Stimulated activated CD8-positive, alpha-beta memory T cell treated with anti-CD3 and anti-CD28 coated beads, Interleukin-15, amount 100 ng/mL, for 4 hours (primary cell): Measurements from ENCODE around the gene SNRNP70.

Experiments used
- DNase-seq, 2 donors: peaks; one replicate each; pipeline ENCODE4 v3.0.0-alpha.2; 2020; ENCODE audit warnings: low read depth in 2 of 2

The SNRNP70 gene

DNA sequence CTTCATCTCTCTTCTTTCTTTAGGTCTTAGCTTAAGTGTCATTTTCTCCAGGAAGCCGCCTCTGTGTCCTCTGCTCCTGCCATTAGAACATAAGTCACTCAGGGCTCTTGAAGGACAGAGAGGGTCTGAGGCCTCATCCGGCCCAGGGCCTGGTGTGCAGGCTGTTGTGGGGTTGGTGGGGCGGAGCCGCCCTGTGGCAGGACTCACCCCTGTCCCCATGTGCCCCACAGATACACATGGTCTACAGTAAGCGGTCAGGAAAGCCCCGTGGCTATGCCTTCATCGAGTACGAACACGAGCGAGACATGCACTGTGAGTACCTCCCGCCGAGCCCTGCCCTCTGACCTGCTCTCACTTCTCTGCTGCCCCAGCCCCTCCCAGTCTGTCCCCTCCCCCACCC, 15.9 kb downstream of the SNRNP70 start:
- no peak for DNase-seq

DNA sequence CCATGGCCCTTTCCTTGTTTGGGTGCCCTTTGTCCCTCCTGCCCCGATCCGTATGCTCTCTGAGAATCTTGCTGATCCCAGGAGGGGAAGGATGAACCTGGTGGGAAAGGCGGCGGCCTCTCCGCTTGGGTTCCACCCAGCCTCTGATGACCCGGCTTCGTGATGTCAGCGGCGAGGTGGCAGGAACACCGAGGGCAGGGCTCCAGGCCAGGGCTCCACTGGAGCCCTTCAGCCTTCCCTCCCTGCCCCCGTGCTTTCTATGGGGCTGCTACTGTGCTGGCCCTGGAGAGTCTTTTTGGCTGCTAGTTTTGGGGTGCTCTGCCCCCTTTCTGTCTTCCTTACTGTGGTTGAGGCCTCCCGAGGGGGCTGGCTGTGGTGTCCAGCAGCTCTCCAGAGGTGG, 17.1 kb downstream of the SNRNP70 start:
- DNase-seq: no peak

DNA sequence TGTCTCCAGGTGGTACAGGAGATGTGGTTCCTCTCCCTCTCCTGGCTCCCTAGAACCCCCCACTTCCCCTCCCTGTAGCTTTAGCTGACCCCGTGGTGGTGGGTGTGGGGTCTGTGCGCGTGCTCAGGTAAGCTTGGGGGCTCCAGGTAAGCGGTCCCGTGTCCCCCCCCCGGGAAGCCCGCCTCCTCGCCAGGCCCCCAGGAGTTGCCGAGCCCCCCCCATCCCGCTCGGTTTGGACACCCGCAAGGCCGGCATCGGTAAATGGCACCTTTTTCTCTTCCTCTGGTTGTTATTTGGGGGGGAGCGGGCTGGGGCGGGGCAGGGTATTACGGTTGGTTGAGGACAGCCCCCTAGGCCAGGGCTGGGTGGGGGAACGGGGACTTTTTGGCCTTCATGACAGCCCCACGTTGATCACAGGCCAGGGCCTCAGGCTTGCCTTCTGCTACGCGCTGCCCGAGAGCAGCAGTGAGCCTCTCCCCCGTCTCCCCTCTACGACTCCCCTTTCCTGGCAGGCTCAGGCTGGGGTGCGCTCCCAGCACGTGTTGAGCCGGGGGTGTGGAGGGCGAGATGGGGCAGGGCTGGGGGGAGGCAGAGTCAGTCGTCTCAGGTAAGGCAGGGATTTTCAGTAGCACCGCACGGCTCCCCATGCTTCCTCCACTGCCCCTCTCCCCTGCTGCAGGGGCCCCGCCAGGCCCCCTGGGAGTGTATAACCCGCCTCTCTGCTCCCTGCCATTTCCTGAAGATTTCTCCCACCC, 18.3 kb downstream of the SNRNP70 start:
- no peak for DNase-seq

DNA sequence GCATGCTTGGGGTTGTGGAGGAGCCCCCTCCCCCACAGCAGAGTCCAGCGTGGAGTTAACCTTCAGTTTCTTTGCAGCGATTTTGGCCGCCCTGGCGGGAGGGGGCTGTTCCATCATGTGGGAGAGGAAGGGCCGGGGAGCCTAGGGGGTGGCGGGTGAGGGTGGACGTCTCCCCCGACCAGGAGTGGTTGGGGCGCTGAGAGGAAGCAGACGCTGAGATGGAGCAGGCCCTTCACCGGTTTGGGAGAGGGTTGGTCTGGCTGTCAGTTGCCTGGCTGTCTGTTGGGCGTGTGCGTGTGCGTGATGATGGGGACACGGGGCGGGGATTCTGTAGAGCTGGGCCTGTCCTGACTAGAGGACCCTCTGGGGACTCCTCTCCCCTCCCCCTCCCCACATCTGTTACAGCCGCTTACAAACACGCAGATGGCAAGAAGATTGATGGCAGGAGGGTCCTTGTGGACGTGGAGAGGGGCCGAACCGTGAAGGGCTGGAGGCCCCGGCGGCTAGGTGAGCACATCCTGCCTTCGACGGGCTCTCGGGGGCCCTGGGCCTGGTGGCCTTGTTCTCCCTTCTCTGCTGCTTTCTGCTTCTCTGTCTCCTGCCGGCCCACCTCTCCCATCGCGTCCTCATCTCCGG, 19.1 kb downstream of the SNRNP70 start:
- DNase-seq: no peak

DNA sequence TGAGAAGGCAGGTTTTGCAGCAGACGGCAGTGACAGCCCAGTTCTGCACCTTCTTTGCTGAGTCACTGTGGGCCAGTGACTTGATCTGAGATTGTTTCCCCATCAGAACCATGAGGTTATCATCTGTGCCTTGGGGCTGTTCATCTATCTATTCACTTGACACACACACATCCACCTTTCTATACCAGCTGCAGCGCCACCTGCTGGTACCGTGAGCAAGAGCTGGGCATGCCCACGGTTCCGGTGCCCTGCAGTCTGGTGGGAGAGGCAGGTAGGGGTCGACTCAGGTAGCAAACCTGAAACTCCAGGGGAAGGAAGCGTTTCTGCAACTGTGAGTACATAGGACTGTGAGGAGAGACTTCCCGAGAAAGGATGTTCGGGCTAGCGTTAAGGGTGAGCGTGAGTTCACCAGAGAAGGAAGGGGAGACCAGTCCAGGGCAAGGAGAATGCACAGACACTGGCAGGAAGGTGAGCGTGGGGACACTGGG, 21.4 kb downstream of the SNRNP70 start:
- peak in 1 of 2 donors; percentile 30 for DNase-seq

DNA sequence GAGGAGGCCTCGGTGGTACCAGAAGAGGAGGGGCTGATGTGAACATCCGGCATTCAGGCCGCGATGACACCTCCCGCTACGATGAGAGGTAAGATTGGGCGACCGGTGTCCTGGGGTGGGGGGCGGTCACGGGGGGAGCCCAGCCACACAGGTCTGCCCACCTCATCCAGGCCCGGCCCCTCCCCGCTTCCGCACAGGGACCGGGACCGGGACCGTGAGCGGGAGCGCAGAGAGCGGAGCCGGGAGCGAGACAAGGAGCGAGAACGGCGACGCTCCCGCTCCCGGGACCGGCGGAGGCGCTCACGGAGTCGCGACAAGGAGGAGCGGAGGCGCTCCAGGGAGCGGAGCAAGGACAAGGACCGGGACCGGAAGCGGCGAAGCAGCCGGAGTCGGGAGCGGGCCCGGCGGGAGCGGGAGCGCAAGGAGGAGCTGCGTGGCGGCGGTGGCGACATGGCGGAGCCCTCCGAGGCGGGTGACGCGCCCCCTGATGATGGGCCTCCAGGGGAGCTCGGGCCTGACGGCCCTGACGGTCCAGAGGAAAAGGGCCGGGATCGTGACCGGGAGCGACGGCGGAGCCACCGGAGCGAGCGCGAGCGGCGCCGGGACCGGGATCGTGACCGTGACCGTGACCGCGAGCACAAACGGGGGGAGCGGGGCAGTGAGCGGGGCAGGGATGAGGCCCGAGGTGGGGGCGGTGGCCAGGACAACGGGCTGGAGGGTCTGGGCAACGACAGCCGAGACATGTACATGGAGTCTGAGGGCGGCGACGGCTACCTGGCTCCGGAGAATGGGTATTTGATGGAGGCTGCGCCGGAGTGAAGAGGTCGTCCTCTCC, 22.6 kb downstream of the SNRNP70 start:
- no peak for DNase-seq

DNA sequence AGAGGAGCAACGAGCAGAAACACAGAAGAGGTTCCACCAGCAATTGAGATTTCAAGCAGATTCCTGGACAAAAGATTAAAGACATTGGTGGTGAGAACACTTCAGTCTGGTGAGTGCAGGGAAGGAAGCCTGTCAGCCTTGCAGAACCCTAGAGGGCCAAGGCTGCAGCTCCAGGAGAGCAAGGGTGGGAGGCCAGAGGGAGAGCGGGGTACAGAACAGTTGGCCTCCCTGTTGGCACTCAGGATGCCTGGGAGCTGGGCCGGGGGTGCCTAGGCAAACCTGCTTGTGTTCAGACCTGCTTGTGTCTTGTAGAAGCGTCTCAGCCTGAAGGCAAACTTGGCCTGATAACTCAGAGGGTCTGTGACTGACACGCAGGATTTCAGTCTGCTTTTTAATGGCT, 23.8 kb downstream of the SNRNP70 start:
- DNase-seq: no peak

DNA sequence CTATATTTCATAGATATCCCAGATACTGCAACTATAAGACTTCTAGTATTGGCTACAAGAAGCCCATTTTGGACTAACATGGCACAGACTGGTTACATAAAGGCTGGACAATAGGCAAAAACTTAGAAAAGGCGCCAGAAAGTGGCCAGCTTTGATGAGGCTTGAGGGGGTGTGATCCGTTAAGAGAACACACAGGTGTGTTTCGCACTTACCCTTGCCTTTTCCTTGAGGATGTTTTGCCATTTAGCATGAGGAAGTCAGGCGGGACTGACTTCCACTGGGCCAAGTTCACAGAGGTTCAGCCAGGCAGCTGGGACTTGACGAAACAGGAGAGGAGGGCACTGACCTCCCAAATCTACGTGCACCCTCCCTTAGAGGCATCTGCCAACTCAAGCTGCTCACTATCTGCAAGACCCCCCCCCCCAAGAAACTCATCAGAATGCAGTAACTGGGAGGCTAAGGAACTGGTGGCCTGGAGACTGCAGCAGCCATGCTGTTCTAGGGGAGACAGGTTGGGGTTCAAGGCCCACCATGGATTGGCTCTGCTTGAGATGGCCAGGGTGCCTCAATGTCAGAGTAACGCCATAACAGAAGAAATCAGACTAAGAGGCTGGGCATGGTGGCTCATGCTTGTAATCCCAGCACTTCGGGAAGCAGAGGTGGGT, 24.4 kb downstream of the SNRNP70 start:
- no peak for DNase-seq

DNA sequence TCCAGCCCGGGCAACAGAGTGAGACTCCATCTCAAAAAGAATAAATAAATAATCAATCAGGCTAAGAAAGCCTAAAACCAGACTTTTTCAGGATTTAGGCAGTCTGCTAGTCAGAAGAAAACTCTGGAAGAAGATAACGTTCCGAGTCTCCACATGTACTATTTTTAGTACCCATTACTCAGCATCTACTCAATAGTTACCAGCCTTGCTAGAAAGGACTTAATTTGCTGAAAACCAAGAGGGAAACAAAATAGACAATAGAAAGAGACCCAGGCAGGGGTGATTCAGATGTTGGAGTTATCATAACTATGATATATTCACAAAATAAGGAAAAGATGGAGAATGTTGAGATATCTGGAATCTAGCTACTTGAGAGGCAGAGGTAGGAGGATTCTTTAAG, 25.3 kb downstream of the SNRNP70 start:
- DNase-seq: no peak

DNA sequence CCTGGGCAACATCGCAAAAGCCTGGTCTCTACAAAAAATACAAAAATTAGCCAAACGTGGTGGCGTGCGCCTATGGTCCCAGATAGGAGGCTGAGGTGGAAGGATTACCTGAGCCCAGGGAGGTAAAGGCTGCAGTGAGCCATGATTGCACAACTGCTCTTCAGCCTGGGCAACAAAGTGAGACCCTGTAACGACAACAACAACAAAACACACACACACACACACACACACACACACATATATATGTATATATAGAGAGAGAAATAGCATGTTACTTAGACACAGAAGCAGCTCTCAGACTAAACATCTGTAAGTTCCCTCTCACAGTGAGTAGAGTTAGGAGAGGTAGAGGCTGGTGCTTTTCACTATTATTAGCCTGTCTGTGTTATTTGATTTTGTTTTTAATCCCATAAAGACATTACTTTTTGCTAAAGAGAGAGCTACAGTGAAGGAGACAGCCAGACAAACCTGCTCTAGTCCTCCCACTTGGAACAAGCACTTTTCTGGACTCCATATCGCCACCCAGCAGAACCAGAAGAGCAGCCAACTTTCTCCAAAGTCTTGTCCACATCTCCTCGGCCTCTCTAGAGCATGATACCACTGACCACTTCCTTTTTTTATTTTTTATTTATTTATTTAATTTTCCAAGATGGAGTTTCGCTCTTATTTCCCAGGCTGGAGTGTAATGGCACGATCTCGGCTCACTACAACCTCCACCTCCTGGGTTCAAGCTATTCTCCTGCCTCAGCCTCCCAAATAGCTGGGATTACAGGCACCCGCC, 26.2 kb downstream of the SNRNP70 start:
- DNase-seq: no peak

DNA sequence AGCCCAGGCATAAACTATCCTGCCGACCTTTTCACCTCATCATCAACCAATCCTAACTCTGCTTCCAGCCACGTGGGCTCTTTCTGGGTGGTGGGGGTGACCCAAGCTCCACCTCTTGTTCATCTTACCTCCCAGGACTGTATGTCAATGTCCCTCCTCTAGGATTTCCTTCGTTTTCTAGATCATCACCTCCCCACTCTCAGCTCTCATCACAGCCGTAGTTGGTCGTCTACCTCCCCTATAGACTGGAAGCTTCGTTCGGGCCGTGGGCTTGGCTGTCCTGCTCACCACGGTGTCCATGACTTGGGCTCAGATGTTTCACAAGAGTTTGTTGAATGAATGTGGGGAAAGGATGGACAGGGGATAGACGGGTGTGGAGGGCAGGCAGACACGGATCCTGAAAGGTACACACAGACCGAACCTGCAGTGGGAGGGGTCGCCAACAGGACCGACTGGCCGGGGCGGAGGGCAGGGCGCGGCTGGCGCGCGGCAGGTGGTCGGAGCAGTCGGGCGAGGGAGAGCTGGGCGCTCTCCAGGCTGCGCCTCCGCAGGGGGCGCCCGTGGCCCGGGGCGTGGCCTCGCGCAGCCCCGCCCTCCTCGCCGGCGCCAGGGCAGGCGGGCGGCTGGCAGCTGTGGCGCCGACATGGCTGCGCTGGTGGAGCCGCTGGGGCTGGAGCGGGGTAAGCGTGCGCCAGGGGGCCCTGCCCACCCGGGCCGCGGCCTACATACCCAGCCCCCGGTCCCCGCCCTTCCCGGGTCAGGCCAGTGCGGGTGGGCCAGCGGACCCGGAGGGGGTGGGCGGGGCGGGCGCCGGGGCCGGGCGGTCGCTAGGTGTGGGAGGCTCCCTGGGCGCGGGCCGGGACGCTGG, 28.7 kb downstream of the SNRNP70 start, which contains the start of gene LIN7B:
TSS of gene LIN7B (plus strand) at position 609 of the 868 bp plus-strand sequence. CDS start at position 644, 35 bp downstream.
- DNase-seq: peak; percentile 10 to 65

DNA sequence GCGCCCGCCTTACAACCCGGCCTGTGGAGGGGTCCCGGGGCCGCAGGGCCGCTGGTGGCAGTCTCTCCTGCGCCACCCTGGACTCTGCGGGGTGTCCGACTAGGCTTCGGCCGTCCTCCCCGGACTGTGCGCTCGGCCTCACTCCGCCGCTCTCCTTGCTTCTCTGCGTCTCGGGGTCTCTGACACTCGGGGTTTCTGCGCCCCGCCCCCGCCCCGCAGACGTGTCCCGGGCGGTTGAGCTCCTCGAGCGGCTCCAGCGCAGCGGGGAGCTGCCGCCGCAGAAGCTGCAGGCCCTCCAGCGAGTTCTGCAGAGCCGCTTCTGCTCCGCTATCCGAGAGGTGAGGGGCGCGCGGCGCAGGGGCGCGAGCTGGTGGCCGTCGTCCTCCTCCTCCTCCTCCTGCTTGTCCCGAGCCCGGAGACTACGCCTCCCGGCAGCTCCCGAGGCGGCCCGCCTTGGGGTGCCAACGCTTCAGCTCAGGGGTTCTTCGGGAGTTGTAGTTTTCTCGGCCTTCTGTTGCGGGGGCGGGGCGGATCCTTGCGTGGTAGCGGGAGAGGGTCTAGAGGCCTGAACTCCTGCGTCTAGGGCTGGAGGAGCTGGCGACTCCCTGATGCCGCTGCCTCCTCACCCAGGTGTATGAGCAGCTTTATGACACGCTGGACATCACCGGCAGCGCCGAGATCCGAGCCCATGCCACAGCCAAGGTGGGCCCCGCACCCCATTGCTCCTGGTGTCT, 29.5 kb downstream of the SNRNP70 start:
- DNase-seq: no peak

DNA sequence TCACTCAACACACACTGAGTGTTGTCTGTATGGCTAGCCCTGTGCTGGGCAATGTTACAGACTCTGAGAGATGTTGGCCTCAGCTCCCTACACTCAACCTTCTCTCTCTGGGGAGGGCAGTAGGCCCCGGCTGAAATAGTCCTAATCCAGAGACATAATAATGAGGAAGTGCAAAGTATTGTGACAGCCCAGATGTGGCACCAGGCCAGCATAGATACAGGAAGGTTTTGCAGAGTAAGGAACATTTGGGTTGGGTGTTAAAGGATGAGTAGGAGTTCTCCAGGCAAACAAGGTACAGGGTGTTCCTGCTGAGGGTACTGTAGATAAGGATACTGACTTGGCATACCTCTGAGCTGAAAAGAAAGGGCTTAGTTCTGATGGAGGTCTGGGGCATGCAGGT, 31.3 kb downstream of the SNRNP70 start:
- DNase-seq: no peak

DNA sequence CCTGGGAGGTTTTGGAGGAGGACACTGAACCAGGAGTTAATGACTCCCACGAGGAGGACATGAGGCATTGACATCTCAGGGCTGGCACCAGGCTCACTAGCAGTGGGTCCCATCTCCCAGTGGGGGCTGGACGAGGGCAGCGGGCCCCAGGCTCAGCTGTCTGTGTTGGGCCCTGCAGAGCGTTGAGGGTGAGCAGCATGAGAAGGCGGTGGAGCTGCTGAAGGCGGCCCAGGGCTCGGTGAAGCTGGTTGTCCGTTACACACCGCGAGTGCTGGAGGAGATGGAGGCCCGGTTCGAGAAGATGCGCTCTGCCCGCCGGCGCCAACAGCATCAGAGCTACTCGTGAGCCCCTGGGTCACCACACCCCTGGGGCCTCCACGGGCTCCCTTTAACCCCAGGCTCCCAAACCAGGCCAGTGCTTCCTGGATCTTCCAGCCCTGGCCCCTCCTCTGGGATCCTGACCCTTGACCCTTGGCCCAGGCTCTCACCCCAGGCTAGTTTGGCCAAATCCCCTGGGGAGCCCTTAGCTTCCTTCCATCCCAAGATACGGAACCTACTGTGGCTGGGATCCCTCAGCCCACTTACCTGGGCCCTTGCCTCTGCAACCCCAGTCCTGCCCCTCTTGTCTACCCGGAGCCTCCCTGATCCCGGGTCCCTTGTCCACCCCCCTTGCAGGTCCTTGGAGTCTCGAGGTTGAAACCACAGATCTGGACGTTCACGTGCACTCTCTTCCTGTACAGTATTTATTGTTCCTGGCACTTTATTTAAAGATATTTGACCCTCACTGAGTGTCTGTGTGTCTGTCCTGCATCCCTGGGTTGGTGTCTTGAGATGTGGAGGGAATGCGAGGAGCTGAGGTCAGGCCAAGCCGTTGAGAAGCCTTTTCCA, 32.7 kb downstream of the SNRNP70 start:
- no peak for DNase-seq

DNA sequence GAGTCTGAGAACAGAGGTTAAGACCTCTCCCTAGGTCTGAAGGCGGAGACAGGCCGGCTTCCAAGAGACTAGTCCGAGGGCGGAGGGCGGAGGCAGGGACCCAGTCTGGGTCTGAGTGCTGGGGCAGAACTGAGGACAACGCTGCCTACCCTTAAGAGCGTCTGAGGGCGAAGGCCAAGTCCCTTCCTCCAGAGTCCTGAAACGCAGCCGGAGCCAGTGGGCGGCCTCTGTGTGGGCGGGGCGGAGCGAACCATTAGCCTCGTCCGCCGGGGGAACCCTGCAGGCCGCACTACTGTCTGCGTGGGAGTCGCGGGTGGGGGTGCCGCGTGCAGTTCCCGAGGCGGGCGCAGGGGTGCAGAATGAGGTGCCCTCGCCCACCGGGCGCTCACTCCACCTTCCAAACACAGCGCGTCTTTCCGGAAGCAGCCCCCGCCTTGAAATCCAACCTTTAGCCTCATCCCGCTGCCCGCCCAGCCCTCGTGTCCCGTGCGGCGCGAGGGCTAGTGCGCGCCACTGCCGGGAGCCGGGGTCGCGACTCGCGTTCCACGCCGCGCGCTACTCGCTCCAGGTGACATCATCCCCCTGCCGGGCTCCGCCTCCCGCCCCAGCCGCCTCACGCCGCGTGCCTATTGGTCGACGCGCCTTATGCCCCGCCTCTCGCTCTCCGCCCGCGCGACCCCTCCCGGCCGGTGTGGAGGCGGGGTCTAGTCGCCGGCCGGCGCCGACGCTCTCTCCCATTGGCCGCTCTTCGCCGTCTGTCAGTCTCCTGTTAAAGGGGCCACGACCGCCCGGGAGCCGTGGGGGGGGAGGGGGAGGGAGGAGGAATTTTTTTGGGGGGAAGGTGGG, 33.5 kb downstream of the SNRNP70 start, which contains the start of gene C19orf73:
TSS of gene C19orf73 (minus strand) at position 579 of the 846 bp plus-strand sequence. CDS start at position 458, 121 bp downstream.
- peak; percentile 91 to 93 for DNase-seq

DNA sequence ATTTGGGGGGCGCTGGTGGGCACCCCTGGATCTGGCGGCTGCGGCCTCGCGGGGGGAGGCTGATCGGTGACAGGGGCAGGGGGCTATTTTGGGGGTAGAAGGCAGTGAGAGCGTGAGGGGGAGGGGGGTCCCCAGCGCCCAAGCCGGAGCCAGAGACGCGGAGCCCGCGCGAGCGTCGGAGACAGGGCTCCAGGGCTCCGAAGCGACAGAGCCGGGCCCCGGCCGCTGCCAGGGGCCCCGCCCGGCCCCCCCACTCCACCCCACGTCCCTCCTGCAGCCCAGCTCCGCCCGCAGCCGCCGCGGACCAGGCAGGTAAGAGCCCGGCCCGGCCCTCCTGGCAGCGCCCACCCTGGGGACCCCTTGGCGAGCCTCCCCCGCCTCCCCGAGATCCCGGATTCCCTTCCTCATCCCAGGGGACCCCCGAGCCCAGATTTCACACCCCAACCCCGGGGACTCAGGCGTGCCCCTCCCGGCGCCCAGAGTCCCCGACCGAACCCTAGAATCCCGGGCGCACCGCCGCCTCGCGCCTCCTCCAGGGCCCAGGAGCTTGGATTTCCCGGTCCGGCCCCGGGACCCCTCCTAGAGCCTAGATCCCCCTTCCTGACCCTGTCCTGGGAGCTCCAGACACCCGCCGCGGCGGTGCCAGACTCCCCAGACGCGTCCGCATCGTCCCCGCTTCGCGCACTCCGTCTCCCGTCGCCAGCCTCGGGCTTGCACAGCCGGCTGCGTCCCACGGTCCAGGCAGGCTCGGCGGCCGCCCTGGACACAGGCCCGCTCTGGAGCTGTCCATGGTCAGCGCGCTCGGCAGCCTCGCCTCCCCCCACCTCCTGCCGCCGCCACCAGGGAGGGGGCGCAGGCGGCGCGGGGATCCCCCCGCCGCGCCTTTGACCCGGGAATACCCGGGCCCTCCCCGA, 34.4 kb downstream of the SNRNP70 start, which contains the start of gene PPFIA3:
TSS of gene PPFIA3 (plus strand) at position 134 of the 914 bp plus-strand sequence. CDS start 8,330 bp downstream, outside the sequence.
- DNase-seq: no peak
